HG02588 (cell line): ENCODE measurements around the gene MAD1L1.

Experiments used
- ATAC-seq: cut with Tn5 transposase; IDR thresholded peaks from one replicate; pipeline ENCODE4 v1.9.1; 2021; ENCODE audit warnings: mild to moderate bottlenecking, moderate library complexity; ENCODE audit not compliant: unreplicated experiment

The MAD1L1 gene

GRCh38 chr7:2143981-2144595, 88.7 kb downstream of the MAD1L1 start:
- no peak for ATAC-seq

- no peak for ATAC-seq
Measured at GRCh38 chr7:2143450-2143849, 89.3 kb downstream of the MAD1L1 start.

GRCh38 chr7:2142386-2142785, 90.4 kb downstream of the MAD1L1 start:
- ATAC-seq, result no peak

GRCh38 chr7:2141651-2142050, 91.1 kb downstream of the MAD1L1 start:
- ATAC-seq, result no peak

- ATAC-seq, result no peak
Measured at GRCh38 chr7:2141021-2141410, 91.7 kb downstream of the MAD1L1 start.

GRCh38 chr7:2140216-2141020, 92.3 kb downstream of the MAD1L1 start:
- no peak for ATAC-seq

GRCh38 chr7:2139004-2139699, 93.6 kb downstream of the MAD1L1 start:
- no peak for ATAC-seq

- ATAC-seq, result no peak
Measured at GRCh38 chr7:2138146-2138765, 94.5 kb downstream of the MAD1L1 start.

- ATAC-seq, result no peak
Measured at GRCh38 chr7:2134740-2135139, 98.0 kb downstream of the MAD1L1 start.

GRCh38 chr7:2132243-2132642, 100.5 kb downstream of the MAD1L1 start:
- no peak for ATAC-seq

- no peak for ATAC-seq
Measured at GRCh38 chr7:2131800-2132199, 100.9 kb downstream of the MAD1L1 start.

GRCh38 chr7:2131341-2131740, 101.4 kb downstream of the MAD1L1 start:
- ATAC-seq, result no peak

GRCh38 chr7:2130096-2130375, 102.7 kb downstream of the MAD1L1 start:
- ATAC-seq, result no peak

- no peak for ATAC-seq
Measured at GRCh38 chr7:2129323-2130095, 103.2 kb downstream of the MAD1L1 start.

- no peak for ATAC-seq
Measured at GRCh38 chr7:2128601-2129322, 104.0 kb downstream of the MAD1L1 start.

GRCh38 chr7:2126621-2127020, 106.1 kb downstream of the MAD1L1 start:
- no peak for ATAC-seq

- no peak for ATAC-seq
Measured at GRCh38 chr7:2125931-2126330, 106.8 kb downstream of the MAD1L1 start.

- no peak for ATAC-seq
Measured at GRCh38 chr7:2124604-2125345, 108.0 kb downstream of the MAD1L1 start.

GRCh38 chr7:2123916-2124315, 108.8 kb downstream of the MAD1L1 start:
- no peak for ATAC-seq

GRCh38 chr7:2123360-2123759, 109.4 kb downstream of the MAD1L1 start:
- ATAC-seq, result no peak
